AG10803 (cell line): ENCODE measurements around the gene NUDT7.

Source experiments
- DNase-seq: peaks from one replicate; pipeline ENCODE4 v3.0.0; 2010; ENCODE audit warnings: low read depth
- H3K4me3 ChIP-seq: 2 replicates; pipeline ENCODE4 v1.5.1; 2011; ENCODE audit warnings: mild to moderate bottlenecking, low read length, control low read depth
- CTCF ChIP-seq: conservative IDR thresholded peaks from 2 replicates; pipeline ENCODE4 v1.5.1; 2011; ENCODE audit warnings: mild to moderate bottlenecking, low read length, control low read depth, inconsistent platforms

The NUDT7 gene

GRCh38 chr16:77790912-77791311 lies 68.6 kb downstream of the NUDT7 start:
- no peak for TF ChIP-seq CTCF
- H3K4me3 ChIP-seq, result no peak overlapping the region
- no peak for DNase-seq
